CD4-positive, alpha-beta T cell treated with Interleukin-2 at 100 ng/mL for 4 hours (primary cell): ENCODE data around the gene ABCA1.
"Not testable (repeated sequence)": the region's sequence is repeated elsewhere in the genome, so short reads cannot be mapped to it uniquely, and the experiment has no call there.

Experiments
- DNase-seq: peaks from one replicate; pipeline ENCODE4 v3.0.0-alpha.2; 2020; ENCODE audit warnings: low spot score

The ABCA1 gene

DNA sequence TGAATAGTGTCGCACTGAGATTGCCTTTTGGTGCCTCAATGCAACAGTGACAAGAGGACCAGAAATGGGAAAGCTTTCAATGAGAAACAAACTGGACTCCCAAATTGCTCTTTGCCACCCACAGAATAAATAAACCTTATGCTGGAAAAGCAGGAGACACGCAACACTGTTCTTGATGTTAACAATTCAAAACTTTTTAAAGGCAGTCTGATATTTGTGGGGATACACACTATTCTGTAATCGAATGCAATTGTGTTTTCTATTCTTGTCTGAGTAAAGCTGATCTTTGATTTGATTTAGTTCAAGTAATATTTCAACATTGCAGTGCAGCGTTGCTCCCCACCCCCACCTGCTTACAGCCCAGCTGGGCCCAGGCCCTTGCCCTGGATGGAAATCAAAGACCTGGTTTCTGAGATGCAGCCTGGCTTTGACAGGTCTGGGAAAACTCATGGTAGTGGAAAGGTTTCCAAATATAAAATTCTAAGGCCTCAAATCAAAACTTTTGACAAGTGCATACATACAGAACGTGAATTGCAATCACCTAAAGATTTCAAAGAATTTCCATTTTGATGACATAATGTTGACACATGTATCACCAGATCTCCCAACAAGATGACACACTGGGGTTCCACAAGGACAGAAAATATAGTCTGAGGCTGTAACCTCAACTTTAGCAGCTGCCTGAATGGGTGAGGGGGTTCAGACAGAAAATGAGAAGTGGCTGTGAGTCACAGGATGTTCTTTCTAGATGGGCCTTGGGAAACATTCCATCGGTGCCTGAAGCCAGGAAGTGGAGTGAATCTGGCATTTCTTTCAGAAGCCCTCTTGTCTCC, 55.1 kb downstream of the ABCA1 start:
- DNase-seq, result no peak

DNA sequence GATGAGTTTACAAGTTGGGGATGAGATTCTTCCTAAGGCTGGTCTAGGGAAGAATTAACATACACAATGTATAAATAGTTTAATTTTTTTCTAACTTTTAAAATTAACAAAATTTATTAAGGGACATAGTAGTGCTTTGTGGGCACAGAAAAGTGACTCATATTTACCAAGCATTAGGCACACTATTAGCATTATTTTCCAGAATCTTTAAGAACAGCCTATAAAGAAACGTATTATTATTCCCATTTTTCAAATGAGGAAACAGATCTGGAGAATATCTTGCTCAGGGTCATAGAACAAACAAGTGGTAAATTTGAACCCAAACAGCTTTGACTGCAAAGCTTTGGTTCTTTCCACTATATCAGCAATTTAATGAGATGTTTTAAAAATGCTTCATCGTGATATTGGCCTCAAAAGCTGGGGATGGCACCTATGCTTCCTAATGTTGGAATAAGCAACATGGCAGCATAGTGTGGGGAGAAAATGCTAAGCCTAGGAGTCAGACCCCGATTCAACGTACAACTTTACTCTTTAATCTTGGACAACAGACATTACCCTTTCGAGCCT, 55.9 kb downstream of the ABCA1 start:
- DNase-seq, result no peak

DNA sequence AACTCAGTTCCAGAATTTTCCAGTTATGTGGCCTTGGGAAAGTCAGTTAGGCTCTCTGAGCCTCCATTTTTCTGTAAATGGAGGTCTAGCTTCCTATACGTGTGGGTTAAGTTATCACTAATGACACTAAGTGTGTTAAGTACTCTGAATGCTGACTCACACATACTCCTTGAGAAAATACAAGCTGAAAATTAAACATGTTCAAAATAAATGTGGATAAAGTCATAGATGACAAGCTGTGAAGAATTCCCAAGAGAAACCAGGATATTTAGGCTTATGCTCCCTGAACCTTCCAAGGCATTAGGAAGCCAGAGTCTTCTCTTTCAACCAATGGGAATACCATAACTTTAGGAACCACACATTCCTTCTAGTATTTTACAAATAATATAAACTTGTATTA, 58.1 kb downstream of the ABCA1 start:
- DNase-seq, result no peak

DNA sequence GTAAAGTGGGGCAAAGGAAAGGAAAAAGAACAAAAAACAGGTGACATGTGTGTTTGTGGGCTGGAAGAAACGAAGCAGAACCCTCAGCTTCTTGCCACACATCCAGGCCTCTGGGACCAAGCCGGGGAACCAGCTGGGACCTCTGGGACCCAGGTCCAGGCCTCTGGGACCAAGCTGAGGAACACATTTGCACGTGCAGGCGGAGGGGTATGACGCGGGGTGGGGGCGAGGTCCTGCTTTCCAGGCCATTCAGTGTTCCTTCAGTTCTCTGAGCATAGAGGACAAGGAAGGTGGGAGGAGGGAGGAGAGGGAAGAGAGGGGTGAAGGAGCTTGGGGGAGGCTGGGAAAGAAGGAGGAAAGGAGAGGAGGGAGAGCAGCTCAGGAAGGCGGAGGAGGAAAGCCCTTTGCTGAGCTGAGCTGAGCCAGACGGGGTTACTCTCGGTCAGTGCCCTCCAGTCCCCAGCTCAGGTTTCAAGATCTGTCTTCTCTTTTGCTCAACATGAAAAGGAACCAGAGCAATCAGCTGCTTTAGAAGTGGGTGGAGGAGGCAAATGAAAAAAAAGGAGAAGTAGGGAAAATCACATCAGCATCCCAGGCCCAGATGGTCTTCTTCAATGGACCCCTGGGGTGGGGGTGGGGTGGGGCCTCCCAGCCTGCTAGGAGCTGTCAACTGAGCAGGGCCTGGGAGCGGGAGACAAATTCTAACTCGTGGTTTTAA, 59.1 kb downstream of the ABCA1 start:
- no peak for DNase-seq

DNA sequence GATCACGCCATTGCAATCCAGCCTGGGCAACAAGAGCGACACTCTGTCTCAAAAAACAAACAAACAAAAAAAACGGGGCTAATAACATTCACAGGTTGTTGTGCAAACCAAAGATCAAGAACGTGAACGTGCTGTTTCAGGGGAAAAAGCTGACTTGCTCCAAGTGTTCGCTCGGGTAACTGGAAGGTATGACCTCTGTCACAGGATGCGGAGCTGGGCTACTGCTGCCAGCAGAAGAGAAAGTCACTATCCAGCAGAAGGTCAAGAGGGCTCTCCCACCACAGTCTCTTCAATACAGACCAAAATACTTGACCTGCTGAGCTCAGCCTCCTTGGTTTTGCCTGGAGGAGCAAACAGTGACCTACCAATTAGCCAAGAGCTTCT, 59.7 kb downstream of the ABCA1 start:
- no peak for DNase-seq

DNA sequence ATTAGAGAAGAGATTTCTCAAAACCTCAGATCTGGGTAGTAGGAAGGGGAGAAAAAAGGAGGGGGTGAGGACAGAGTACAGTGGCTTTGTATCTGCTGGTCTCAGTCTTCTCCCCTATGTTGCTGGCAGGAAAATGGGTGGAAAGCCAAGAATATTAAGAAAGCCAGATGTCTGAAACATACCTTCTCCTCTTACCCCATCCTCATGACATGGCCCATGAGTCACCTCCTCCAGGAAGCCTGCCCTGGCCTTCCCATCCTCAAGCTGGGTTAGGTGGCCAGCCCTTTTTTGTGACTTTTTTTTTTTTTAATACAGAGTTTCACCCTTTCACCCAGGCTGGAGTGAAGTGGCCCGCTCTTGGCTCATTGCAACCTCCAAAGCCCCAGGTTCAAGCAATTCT, 61.8 kb downstream of the ABCA1 start:
- DNase-seq, result no peak

DNA sequence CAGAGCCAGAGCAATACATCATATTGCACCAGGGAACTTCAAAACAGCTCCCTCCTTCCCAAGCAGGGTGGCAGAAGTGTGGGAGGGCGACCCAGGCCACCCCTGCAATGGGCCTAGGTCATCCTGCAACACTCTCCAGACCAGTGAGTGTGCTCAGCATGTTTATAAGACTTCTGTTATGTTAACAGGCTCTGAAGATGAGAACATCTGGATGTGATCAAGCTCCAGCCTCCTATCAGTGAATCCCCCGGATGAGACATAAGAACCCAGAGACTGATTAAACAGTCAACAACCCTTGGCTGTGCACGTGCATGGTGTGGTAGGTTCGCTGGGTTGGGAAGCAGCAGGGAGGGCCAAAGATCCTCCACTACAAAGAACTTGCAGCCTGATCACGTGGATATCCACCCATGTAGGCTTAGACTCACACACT, 63.3 kb downstream of the ABCA1 start:
- DNase-seq, result no peak

DNA sequence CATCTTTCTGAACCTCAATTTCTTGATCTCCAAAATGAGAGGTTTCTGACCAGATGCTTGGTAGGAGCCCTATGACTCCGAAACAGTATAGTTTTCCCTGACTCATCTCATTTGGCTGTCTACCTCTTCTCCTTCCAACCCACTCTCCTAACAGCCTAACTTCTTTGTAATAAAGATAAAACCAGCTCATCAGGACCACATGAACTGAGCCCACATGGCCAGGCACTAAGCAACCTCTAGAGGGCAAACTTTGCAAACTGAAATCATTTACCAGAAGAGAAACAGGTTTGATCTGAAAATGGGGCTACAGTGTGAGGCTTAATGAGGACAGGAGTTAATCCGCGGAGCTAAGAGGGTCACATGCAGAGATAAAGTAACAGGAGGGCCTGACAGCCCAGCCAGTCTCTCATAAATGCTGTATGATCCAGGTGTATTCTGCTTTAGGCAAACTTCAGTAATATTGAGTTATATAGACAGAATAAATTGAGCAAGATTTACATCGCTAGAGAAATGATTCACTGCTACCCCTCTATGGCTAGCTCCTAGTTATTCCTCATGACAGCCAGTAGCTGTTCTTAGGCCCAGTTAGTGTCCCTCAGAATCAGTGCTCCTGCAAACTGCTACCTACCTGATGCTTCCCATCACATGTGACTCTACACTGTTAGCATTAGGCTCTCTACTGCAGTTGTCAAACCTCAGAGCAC, 64.6 kb downstream of the ABCA1 start:
- peak; percentile 66 for DNase-seq

DNA sequence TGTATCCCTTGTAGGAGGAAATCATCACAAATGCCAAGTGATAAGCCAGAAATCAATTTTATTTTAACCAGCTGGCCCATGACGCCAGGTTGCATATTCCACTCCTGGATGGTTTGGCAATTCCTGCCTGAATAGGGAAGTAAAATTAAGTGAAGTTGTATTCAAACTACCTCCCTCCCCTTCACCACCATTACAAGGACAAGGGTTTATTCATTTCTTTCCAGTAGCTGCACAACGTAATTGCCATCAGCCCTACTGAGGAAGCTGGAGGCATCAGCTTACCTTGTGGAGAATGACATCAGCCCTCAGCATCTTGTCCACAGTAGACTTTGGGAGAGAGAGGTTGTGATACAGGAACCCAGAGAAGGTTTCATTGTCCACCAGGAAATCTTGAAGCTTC, 66.6 kb downstream of the ABCA1 start:
- DNase-seq, result no peak

DNA sequence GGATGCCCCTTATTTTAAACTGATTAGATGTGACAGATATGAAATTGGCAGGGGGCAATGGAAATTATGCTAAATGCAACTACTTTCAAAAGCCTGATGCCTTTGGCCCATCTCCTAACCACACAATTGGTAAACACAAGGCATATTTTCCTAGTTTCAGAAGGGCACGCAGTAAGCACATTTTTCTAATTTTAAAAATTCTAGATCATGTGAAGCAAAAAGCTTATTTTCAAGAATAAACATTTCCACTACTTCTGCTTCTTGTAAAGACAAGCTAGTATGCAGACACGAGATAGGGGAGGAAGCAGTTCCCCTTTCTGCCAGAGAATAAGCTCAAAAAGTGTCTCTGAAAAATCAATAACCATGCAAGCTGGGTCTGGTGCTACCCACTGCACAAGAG, 67.7 kb downstream of the ABCA1 start:
- no peak for DNase-seq

DNA sequence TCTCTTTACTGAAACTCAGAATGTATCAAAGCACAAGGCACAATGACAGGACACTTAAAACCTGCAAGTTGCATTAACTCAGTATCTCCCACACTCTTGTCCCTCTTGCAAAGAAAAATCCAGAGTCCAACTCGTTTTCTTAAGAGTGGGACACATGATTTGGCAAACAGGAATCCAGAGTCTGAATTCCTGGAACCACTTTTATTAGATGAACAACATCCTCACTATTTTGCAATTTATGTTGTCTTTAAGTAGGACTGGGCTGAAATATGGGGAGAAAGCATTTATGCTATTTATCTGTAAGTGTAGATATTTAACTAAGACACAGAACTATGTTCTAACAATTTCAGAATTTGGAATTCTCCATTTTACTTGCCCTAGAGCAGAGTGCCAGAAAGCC, 69.1 kb downstream of the ABCA1 start:
- DNase-seq, result no peak

DNA sequence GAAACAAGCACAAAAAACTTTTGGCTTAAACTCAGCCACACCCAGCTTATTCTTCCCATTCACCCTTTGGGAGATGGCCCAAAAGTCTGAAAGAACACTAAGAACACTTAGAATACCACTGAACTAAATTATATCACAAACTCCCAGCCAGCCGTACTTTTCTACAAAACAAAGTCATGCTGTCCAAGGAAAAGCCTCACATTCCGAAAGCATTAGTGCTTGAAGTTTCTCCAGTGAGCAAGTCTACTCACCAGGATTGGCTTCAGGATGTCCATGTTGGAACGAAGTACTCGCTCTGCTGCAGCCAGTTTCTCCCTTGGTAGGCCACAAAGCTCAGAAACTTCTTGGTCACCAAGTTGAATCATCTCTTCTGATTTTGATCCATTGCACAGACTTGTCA, 69.7 kb downstream of the ABCA1 start:
- DNase-seq, result no peak

DNA sequence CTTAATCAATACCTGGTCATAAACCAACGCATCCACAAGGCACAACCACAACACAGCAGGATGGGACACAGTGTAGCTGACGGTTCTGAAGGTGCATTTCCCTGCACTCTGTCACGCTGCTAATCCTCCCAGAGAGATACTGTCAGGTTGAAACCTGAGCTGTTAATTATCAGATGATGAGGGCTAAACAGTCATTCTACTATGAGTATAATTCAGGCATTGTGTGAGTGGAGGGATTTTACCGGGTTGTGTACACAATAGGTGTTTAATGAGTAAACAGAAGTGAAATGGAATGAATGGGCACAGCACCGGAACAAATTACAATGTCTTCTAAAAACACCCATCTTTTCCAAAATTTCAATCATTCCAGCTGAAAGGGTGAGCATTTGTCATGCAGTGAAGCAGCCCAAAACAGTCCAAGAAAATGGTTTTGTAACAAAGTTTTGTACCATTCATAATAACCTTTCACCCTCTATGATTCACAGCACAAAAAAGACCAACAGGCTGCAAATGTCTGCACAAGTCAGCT, 71.5 kb downstream of the ABCA1 start:
- DNase-seq, result no peak

DNA sequence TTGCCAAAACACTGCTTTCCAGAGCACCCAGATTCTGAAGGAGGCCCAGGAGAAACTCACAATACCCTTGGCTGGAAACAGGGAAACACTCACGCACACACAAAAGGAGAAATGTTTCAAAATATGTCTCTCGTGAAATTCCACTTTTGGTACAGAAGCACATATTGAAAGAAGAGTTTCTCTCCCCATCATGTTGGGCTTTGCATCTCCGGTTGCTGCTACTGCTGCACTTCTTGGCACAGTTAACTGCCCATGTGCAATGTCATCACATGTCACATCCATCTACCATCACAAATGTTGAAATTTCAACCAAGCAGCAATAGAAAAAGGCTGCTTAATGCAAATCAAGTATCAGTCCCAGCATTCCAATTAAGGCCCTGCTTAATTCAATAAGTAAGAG, 72.1 kb downstream of the ABCA1 start:
- no peak for DNase-seq

DNA sequence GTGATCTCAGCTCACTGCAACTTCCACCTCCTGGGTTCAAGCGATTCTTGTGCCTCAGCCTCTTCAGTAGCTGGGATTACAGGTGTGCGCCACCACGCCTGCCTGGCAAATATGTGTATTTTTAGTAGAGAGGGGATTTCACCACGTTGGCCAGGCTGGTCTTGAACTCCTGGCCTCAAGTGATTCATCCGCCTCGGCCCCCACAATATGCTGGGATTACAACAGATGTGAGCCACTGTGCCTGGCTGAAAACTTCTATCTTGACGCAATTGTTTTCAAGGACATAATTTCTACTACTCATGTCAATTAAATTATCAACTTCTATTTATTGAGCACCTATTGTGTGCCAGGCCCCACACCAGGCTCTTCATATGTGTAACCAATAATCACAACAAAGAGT, 72.7 kb downstream of the ABCA1 start:
- DNase-seq, result not testable (repeated sequence)

DNA sequence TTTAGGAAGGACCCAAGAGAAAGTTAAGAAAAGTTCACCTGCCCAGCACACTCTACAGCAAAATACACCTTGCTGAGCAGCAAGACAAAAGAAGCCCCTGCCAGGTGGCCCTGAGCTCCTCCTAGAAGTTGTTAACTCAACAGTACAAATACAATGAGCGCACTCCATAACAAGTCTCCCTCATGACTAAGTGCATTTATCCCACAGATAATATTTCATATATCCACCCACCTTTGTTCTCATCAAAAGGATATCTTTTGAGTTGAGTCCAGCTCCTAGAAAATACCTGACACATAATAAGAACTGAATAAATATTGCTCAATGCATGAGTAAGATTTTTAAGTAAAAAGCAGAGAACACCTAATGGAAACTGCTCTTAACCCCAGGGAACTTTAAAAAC, 73.3 kb downstream of the ABCA1 start:
- DNase-seq, result no peak

DNA sequence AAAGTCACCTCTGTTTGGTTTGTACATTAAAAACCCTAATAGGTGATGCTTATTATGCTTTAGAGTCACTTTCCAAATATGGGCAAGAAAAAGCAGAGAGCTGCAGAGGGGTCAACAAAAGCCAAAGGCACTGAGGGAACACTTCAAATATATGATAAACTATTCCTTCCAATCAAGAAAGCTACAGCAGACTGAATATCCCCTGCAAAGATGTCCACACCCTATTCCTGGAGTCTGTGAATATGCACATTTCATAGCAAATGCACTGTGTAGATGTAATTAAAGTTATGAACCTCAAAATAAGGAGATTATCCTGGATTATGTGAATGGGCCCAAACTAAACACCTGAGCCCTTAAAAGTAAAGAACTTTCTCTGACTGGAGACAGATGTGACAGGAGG, 74.3 kb downstream of the ABCA1 start:
- no peak for DNase-seq

DNA sequence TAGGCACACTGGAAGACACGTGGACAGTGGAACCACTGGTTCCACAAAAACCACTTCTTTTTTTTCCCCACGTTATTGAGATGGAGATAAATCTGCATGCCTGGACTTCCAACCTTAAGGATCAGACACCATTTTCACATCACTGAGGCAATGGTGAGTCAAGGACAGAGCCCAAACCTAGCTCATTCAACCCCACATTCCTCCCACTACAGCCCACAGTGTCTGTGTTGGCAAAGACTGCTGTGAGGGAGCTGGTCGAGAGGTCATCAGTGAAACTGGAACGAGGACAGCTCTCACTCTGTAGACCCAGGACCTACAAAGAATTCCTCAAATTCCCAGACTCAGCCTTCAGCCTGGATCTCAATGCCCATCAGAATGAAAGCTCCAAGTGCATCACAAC, 74.8 kb downstream of the ABCA1 start:
- DNase-seq, result no peak

DNA sequence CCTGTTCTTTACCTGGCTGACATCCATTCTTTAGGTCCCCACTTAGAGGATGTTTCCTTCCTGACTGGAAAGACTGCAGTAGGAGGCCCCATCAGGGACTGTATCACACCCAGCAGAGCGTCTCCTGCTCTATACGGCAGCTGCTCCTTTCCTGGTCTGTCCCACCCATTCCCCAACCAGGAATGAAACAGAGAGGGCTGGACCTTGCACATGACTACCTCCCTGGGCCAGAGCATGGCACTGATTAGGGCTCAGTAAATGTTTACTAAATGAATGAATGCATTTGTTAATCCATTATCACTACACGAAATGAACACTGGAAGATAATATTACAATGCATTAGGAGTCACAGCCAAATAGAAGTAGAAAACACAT, 76.4 kb downstream of the ABCA1 start:
- DNase-seq, result no peak

DNA sequence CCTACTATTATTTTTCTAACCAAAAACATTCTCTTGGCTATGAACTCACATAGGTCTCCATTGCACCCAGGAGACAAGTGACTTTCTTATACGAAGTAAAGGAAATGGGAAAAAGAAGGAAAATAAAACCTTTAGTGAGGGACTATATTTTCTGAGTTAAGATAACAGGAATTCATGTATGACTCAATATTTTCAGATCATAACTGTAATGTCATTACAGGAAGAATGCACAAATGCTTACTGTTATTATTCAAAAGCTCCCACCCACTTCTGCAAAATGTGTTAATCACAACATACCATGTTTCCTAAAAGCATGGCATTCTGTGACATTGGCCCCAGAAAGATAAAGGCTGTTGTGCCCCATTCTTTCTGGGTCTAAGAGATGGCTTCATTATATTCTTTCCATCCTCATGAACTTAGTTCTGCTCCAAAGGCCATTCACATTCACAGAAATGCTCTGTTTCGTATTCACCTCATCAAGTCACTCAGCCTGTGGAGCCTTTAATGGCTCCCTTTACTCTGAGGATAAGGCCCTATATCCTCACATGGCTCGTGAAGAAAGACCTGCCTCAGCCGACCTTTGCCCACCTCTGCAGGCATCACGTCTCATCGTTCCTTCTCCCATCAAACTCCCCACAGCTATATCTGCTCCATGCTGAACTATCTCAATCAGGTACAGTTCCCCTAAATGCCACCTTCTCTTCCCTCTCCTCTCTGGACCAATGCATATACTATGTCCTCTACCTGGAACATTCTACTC, 77.0 kb downstream of the ABCA1 start:
- DNase-seq, result no peak

DNA sequence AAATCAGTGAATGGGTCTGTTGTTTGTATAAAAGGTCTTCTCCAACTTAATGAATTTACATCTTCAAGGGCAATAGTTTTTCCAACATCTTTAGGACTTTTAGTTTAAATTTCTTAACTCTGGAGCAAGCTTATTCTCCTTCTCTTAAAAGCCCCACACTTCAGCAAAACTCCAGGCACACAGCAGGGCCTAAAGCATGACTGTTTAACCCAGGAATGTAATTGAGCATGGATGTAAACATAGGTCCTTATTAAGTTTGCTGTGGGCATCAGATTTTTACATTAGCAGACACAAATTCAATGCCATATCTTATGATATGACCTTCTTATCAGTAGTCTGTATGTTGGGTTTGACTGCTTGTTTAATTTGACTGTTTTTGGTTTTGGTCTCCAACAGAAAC, 78.9 kb downstream of the ABCA1 start:
- no peak for DNase-seq

DNA sequence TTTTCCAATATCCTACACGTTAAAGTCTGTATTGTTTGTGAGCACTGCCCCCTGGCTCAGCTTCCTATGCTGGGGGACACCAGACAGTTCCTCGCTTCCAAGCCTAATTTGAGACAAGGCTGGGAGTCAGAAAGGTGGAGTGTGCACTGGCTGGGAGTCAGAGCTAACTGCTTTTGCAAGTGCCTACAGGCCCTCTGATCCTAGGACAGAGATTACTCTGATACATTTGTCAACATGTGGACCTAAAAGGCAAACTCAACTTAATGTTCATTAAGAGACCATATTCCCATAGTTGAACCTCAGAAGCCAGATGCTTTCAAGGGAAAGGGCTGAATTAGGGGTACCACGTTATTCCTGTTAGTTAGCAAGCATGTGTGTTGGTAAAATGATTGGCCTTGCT, 83.2 kb downstream of the ABCA1 start:
- no peak for DNase-seq
